Stimulated activated memory B cell treated with anti-CD40 and anti-IgM and Interleukin-4, amounts not matched to agents 10 μg/mL and 1 μg/mL and 100 μg/mL, for 72 hours (primary cell): Measurements from ENCODE around the gene SNAPIN.
A peak's percentile ranks its signal among the peaks of the same experiment; 100 is the strongest.

Experiments
- ATAC-seq: fragments of 150-1000 bp; cut with Tn5 transposase; 2 replicates; pipeline ENCODE4 v1.10.0; 2021
- H3K27ac Mint-ChIP-seq: one replicate; pipeline ENCODE4 v1.8.0; 2022; ENCODE audit warnings: mild to moderate bottlenecking, mixed read lengths
- H3K27me3 Mint-ChIP-seq: one replicate; pipeline ENCODE4 v1.8.0; 2022; ENCODE audit warnings: mixed read lengths
- H3K36me3 Mint-ChIP-seq: one replicate; pipeline ENCODE4 v1.8.0; 2022; ENCODE audit warnings: mixed read lengths
- H3K4me1 Mint-ChIP-seq: one replicate; pipeline ENCODE4 v1.8.0; 2022; ENCODE audit warnings: mixed read lengths
- H3K4me3 Mint-ChIP-seq: one replicate; pipeline ENCODE4 v1.8.0; 2022; ENCODE audit warnings: mild to moderate bottlenecking, moderate library complexity, mixed read lengths
- H3K9me3 Mint-ChIP-seq: one replicate; pipeline ENCODE4 v1.8.0; 2022; ENCODE audit warnings: mixed read lengths

The SNAPIN gene

DNA sequence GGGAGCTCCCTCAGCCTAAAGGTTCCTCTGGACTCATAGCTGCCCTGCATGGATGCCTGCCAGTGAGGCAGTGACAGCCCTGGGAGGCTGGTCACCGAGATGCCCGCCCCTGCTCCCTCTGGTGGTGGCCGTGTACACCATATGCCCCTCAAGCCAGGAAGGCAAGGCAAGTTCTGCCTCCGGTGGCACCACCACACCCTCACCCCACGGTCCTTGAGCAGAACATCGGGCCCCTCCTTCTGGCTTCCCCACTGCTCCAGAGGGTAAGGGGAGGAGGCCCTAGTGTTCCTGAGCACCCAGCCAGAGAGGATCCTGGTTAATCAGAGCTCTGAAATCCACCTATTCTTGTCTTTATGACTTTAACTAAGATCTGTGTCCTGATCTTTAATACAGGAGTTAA lies 40.8 kb upstream of the SNAPIN start:
- Mint-ChIP-seq H3K4me3 (no peak overlapping the region), H3K27ac (peak overlapping the region; percentile 70), H3K27me3 (no peaks in the 10 kb centered on the region), H3K9me3 (no peaks in the 10 kb centered on the region), H3K4me1 (peaks cover 25% of the 10 kb centered on the region), H3K36me3 (no peaks in the 10 kb centered on the region)
- ATAC-seq = peak; percentile 87

DNA sequence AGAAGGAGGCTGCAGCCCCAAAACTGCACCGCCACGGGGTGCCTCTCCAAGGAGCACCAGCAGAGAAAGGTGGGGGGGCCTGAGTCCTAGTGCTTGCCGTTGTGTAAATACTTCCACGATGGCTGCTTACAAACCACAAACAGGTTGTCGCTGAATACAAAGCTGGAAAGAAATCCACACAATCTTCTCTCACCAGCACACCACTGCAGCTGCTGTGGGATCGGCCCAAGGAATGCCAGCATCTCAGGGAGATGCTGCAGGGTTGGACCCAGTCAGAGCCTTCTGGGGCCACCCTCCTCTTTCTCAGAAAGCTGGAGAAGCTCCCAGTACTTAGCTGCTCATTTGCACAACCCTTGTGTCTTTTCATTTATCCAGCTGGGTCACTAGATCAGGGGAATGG lies 39.3 kb upstream of the SNAPIN start:
- Mint-ChIP-seq H3K4me3 (no peak overlapping the region), H3K4me1 (peaks cover 32% of the 10 kb centered on the region), H3K27ac (no peak overlapping the region), H3K36me3 (peaks cover 6% of the 10 kb centered on the region), H3K9me3 (no peaks in the 10 kb centered on the region), H3K27me3 (no peaks in the 10 kb centered on the region)
- no peak for ATAC-seq

DNA sequence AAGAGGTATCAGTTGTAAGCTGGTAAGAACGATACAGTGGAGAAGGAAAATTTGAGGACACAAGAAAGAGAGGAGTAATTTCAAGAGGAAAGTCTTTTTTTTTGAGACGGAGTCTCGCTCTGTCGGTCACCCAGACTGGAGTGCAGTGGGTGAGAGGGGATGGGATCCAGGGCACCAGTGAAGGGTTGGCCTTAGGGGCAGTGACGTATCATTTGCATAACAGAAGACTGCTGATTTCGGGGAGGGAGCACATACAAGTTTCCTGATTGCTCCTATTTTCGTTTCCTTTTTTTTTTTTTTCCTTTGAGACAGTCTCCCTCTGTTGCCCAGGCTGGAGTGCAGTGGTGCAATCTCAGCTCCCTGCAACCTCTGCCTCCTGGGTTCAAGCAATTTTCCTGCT lies 35.4 kb upstream of the SNAPIN start:
- Mint-ChIP-seq H3K36me3 (peaks cover 7% of the 10 kb centered on the region), H3K4me3 (no peak overlapping the region), H3K27ac (peak overlapping the region; percentile 17), H3K4me1 (peaks cover 27% of the 10 kb centered on the region), H3K9me3 (no peaks in the 10 kb centered on the region), H3K27me3 (no peaks in the 10 kb centered on the region)
- ATAC-seq = no peak

DNA sequence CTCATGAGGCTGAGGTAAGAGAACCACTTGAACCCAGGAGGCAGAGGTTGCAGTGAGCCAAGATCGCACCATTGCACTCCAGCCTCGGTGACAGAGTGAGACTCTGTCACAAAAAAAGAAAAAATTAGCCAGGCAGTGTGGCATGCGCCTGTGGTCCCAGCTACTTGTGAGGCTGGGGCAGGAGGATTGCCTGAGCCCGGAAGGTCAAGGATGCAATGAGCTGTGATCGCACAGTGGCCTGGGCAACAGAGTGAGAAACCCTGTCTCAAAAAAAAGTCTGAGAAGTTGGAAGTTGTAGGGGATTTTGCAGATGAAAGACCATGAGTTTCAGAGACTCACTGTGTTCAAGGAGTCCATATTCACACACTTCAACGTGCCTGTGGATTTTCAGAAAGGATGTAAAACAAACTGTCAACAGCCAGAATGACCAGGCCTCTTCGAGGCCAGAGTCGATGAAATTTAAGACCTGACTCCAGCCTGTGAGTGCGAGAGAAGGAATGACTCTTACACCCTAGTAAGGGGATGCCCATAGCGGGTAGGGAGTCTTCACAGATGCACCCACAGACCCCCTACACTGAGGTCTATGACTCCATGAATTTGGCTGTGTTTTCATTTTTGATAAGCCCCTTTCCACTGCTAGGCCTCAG lies 33.4 kb upstream of the SNAPIN start:
- no peaks in the 10 kb centered on the region for H3K27me3 Mint-ChIP-seq
- no peaks in the 10 kb centered on the region for H3K9me3 Mint-ChIP-seq
- H3K36me3 Mint-ChIP-seq = peaks cover 7% of the 10 kb centered on the region
- peaks cover 43% of the 10 kb centered on the region for H3K4me1 Mint-ChIP-seq
- H3K27ac Mint-ChIP-seq = no peak overlapping the region
- no peak overlapping the region for H3K4me3 Mint-ChIP-seq
- no peak for ATAC-seq

DNA sequence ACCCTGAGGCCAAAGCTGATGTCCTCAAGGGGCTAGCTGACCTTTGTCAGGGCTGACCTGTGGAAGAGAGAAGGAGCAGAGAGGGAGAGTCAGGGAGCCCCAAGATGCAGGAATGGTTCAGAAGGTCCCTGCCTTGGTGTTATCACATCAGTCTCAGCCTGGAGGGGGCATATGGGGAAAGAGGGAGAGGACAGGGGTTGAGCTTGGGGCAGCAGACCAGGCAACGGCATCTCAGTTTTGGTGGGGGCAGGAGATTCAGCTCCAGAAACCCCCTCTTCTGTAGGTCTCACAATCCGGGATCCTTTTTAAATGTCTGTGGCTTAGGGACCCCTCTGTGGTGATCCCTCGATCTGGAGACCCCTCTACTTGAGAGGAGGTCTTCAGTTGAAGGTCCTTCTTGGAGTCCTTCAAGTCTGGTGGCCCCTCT lies 32.0 kb upstream of the SNAPIN start:
- H3K27ac Mint-ChIP-seq = peak overlapping the region; percentile 87
- no peak overlapping the region for H3K4me3 Mint-ChIP-seq
- no peak for ATAC-seq
- peaks cover 43% of the 10 kb centered on the region for H3K4me1 Mint-ChIP-seq
- no peaks in the 10 kb centered on the region for H3K9me3 Mint-ChIP-seq
- peaks cover 7% of the 10 kb centered on the region for H3K36me3 Mint-ChIP-seq
- no peaks in the 10 kb centered on the region for H3K27me3 Mint-ChIP-seq

DNA sequence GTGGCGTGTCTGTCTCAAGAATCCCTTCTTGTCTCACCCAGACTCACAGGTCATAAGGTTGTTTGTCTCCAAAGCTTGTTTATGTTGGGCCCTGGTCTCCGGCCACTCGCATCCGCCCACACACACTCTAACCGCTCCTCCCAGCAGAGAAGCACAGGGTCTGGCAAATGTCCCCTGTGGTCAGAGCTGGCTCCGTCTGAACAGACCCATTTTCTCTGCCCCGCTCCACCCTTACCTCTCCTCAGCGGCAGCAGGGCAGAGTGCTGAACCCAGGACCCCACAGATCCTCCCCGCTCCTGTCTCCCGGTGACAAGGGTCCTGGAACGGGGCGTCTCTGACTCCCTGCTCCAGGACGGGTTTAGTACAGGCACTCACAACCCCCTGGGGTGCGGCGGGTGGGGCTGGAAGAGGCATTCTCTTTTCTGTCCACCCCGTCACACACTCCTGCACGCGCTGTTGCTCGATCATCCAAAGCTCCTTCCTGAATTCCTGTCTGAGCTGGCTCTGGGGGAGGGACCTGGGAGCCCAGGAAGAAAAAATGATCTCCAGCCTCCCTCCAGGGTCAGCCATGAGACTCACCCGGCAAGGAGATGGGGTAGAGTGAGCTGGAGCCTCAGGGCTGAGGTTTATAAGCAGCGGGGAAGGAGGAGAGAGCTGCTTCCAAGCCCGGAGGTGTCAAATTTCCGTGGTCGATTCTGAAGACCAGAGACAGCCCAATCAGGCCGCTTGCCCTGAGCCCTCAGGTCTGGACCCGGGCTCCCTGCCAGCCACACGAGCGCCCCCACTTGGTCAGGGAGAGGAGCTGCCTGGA lies 31.4 kb upstream of the SNAPIN start, which contains the start of gene S100A13:
Gene S100A13 (minus strand): TSS at position 602 of the 811 bp plus-strand sequence. CDS start 1,033 bp downstream, outside the sequence.
- no peaks in the 10 kb centered on the region for H3K27me3 Mint-ChIP-seq
- peak within 1 kb of the TSS; percentile 62 for H3K4me3 Mint-ChIP-seq
- no peaks in the 10 kb centered on the region for H3K9me3 Mint-ChIP-seq
- H3K36me3 Mint-ChIP-seq = peaks cover 7% of the 10 kb centered on the region
- peak; percentile 56 for ATAC-seq
- H3K27ac Mint-ChIP-seq = peak within 1 kb of the TSS; percentile 87
- H3K4me1 Mint-ChIP-seq = peaks cover 43% of the 10 kb centered on the region

DNA sequence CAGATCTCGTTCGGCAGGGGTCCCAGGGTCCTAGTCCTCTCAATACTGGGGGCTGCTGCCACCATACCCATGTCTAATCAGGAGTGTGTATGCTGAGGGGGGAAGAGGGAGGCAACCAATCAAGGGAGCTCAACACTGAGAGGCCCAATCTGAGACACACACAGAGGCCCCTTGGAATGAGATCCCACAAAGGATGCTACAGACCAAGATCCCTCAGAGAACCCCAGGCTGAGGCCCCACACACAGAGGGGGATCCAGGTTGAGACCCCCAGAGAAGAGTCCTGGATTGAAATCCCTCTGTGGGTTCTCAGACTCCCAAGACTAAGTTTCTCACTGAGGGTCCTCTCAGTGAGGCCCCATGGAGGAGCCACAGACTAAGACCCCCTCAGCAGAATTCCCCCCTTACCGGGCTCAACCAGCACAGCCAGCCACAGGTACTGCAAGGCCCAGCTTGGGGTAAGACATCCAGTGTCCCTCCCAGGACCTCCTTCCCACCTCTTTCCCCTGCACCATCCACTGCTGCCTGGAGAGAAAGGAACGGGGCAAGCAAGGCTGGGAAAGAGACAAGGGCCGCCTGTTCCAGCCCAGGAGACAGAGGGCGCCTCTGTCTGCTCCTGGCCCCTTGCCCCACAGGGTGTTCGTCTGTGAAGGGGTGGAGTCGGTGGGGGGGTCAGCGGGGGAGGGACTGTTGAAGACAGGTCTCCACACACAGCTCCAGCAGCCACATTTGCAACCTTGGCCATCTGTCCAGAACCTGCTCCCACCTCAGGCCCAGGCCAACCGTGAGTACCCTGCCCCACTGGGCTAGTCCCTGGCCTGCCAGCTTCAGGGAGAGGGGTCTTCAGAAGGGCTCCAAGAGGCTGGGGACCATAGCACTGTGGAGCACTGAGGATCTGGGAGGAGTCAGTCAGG lies 30.5 kb upstream of the SNAPIN start, which contains the start of gene S100A1:
Gene S100A1 (plus strand): TSS at position 720 of the 912 bp plus-strand sequence. CDS start 2,088 bp downstream, outside the sequence.
- Mint-ChIP-seq H3K27me3 (no peaks in the 10 kb centered on the region), H3K4me3 (peak within 1 kb of the TSS; percentile 62), H3K4me1 (peaks cover 45% of the 10 kb centered on the region), H3K9me3 (no peaks in the 10 kb centered on the region), H3K36me3 (peaks cover 11% of the 10 kb centered on the region), H3K27ac (peak within 1 kb of the TSS; percentile 87)
- peak; percentile 2 for ATAC-seq

DNA sequence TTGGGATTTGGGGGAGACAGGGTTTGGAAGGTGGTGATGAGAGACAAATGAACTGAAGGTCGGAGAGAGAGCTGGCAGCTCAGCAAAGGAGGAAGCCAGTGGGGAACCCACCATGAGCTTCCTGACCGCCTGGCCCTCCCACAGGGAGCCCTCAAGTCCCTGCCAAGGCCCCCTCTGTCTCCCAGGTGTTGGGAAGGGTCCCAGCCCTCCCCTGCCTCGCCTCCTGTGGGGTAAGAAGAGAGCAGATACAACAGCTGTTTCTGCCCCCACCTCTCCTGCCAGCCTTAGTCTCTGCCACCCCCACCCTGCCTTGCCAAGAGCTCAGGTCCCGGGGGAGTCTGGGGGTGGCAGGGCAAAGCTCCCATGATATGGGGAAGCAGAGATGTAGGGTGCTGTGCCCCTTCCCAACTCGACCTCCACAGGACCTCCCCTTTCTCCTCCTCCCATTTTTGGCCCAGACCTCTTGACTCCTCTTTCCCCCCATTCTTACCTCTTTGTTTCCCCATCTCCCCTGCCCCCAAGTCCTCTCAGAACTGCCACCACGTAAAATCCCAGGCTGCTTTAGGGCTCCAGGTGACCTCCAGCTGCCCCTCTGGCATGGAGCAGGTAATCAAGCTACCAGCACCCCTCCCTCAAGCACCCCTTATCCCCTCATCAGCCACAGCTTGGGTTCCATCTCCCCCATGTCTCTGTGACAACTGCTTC lies 29.7 kb upstream of the SNAPIN start:
- Mint-ChIP-seq H3K4me3 (no peak overlapping the region), H3K9me3 (peaks cover 4% of the 10 kb centered on the region), H3K36me3 (peaks cover 9% of the 10 kb centered on the region), H3K27ac (peak overlapping the region; percentile 52), H3K27me3 (no peaks in the 10 kb centered on the region), H3K4me1 (peaks cover 49% of the 10 kb centered on the region)
- no peak for ATAC-seq

DNA sequence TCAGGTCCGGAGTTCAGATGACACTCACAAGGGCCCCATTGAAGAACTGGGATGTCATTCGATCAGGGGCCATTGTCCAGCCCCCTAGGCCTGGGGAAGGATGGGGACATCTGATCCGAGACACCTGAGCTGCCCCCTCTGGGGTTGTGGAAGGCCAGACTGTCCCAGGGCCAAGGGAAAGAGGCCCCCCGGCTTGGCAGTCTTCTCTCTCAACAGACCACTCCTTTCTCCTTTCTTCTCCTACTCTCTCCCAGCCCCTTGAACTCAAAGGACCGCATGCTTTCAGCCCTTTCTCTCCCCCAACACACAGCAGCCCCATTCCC lies 29.2 kb upstream of the SNAPIN start:
- Mint-ChIP-seq H3K27me3 (no peaks in the 10 kb centered on the region), H3K27ac (no peak overlapping the region), H3K36me3 (peaks cover 10% of the 10 kb centered on the region), H3K9me3 (peaks cover 4% of the 10 kb centered on the region), H3K4me3 (no peak overlapping the region), H3K4me1 (peaks cover 49% of the 10 kb centered on the region)
- no peak for ATAC-seq

DNA sequence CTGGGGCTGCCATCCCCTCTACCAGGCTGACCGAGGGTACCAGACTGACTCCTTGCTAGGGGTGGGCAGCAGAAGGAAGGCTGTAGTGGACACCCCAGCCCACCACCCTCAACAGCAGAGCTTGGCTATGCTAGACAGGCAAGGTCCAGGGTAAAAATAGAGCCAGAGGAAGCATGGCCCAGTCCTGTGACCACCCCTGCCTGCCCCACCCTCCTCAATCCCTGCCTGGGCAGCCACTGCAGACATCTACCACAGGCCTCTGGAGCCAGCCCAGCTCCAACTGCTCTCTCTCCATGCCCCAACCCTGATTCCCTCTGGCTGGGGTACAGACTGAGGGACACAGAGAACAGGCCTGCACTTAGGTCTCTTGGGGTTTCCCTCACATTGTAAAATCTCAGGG lies 28.5 kb upstream of the SNAPIN start:
- peaks cover 13% of the 10 kb centered on the region for H3K36me3 Mint-ChIP-seq
- H3K4me3 Mint-ChIP-seq = no peak overlapping the region
- H3K9me3 Mint-ChIP-seq = peaks cover 4% of the 10 kb centered on the region
- H3K27me3 Mint-ChIP-seq = no peaks in the 10 kb centered on the region
- peaks cover 49% of the 10 kb centered on the region for H3K4me1 Mint-ChIP-seq
- no peak overlapping the region for H3K27ac Mint-ChIP-seq
- ATAC-seq = no peak

DNA sequence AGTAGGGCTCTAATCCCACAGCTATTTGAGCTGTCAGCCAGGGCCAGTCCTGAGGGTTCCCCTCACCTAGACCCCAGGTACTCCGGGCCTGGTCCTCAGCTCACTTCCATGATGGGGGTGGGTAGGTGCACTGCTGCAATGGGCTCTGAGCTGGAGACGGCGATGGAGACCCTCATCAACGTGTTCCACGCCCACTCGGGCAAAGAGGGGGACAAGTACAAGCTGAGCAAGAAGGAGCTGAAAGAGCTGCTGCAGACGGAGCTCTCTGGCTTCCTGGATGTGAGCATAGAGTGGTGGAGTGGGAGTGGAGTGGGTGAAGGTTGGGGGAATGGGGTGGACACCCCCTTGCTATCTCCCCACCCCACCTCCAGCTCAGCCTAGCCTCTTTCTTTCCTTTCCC lies 28.1 kb upstream of the SNAPIN start:
- no peak overlapping the region for H3K4me3 Mint-ChIP-seq
- peaks cover 4% of the 10 kb centered on the region for H3K9me3 Mint-ChIP-seq
- peaks cover 49% of the 10 kb centered on the region for H3K4me1 Mint-ChIP-seq
- H3K36me3 Mint-ChIP-seq = peaks cover 13% of the 10 kb centered on the region
- ATAC-seq = no peak
- H3K27ac Mint-ChIP-seq = no peak overlapping the region
- no peaks in the 10 kb centered on the region for H3K27me3 Mint-ChIP-seq

DNA sequence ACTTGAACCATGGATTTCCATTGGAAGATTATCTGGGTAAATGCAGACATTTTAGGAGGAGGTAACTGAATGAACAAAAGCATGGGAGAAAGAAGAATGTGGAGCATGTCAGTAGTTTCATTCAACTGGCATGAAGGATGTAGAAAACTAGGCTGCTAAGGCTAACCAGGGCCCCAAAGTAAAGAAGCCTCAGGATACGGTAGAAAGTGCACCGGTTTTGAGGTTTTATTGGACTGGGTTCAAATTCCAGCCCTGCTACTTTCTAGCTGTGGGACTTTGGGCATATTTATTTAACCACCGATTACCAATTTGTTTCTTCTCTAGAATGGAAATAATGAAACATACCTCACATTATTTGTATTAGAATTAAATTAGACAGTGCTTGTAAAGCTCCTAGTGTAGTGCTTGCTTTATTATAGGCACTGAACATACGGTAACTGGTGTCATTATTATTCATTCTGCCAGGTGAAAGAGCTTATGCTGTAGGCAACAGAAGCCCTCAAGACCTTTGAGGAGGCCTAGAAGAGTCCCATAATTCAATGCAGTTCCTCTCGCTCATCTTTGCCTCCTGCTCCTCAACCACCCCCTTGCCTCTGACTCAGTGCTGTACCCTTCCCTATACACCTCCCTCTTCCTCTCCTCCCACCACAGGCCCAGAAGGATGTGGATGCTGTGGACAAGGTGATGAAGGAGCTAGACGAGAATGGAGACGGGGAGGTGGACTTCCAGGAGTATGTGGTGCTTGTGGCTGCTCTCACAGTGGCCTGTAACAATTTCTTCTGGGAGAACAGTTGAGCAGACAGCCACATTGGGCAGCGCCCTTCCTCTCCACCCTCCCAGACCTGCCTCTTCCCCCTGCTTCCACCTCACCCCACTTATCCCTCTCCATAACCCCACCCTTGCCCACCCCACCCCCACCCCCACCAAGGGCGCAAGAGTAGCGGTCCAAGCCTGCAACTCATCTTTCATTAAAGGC lies 27.2 kb upstream of the SNAPIN start:
- H3K9me3 Mint-ChIP-seq = peaks cover 4% of the 10 kb centered on the region
- H3K4me3 Mint-ChIP-seq = no peak overlapping the region
- H3K27me3 Mint-ChIP-seq = no peaks in the 10 kb centered on the region
- no peak overlapping the region for H3K27ac Mint-ChIP-seq
- ATAC-seq = no peak
- peaks cover 51% of the 10 kb centered on the region for H3K4me1 Mint-ChIP-seq
- peaks cover 13% of the 10 kb centered on the region for H3K36me3 Mint-ChIP-seq

DNA sequence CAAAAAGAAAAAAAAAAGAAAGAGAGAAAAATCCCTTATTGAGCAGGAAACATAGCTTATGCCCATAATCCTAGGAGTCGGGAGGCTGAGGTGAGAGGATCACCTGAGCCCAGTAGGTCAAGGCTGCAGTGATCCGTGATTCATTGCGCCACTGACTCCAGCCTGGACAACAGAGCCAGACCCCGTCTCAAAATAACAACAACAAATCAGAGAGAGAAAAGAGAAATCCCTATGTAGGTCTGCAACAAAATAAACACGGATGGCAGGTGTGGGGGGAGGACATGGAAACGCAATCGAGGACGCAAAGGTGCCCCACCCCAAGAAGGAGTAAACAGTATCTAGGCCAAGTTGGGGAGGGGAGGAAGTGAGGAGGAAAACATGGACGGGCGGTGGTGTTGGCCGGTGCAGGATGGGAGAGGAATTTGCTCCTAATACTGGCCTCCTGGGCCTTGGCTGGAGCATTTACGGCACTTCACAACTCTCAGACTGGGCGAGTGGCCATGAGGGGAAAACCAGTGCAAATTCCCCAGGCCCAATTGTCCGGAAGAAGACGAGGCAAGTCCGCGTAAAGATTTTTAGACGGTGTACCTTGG lies 25.2 kb upstream of the SNAPIN start:
- Mint-ChIP-seq H3K4me1 (peaks cover 49% of the 10 kb centered on the region), H3K36me3 (peaks cover 29% of the 10 kb centered on the region), H3K4me3 (peak overlapping the region; percentile 93), H3K9me3 (peaks cover 4% of the 10 kb centered on the region), H3K27ac (peak overlapping the region; percentile 99), H3K27me3 (no peaks in the 10 kb centered on the region)
- ATAC-seq = no peak
